ENCODE results near the gene MAD1L1.

Gene MAD1L1

GRCh38 chr7:2082139-2082998 is 150.4 kb downstream of the MAD1L1 start:
- no peak overlapping the region for H3K4me3 ChIP-seq (replicated peaks; ENCODE audit: low read depth, low read length)
- TF ChIP-seq, protein P1, sequence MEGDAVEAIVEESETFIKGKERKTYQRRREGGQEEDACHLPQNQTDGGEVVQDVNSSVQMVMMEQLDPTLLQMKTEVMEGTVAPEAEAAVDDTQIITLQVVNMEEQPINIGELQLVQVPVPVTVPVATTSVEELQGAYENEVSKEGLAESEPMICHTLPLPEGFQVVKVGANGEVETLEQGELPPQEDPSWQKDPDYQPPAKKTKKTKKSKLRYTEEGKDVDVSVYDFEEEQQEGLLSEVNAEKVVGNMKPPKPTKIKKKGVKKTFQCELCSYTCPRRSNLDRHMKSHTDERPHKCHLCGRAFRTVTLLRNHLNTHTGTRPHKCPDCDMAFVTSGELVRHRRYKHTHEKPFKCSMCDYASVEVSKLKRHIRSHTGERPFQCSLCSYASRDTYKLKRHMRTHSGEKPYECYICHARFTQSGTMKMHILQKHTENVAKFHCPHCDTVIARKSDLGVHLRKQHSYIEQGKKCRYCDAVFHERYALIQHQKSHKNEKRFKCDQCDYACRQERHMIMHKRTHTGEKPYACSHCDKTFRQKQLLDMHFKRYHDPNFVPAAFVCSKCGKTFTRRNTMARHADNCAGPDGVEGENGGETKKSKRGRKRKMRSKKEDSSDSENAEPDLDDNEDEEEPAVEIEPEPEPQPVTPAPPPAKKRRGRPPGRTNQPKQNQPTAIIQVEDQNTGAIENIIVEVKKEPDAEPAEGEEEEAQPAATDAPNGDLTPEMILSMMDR (IDR thresholded peaks at IDR 0.05; ENCODE audit: low read depth, low read length, missing control alignments): no peak
- DNase-seq (ENCODE audit: extremely low read depth, low read depth): no peak

DNA sequence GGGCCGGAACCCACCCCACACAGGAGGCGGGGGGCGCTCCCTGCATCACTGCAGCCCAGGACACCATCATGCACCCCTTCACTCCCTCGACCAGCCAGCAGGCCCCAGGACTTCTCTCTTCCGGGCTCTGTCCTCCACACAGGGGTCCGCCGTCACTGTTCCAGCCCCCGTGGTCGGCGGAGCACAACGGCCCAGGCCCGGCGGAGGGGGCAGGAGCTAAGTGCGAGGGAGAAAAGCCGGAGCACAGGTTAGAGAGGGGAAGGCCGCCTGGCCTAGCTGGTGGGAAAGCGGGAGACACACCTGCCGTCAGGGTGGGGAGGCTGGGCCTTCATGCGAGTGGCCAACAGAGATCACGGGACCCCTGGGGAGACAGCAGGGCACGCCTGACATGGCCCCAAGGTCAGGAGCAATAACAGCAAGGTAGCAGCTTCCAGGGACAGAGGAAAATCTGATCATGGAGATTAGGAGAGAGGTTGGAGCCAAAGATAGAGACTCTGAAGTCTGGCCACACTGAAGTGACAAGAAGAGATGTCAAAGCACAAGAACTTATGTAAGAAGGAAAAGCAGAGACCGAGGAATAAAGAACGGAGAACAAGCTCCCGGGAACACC is 151.1 kb downstream of the MAD1L1 start:
- DNase-seq (ENCODE audit: extremely low read depth, low read depth): no peak
- TF ChIP-seq, protein P1 (IDR thresholded peaks at IDR 0.05; ENCODE audit: low read depth, low read length, missing control alignments): no peak
- H3K4me3 ChIP-seq (replicated peaks; ENCODE audit: low read depth, low read length): no peak overlapping the region

- TF ChIP-seq, protein P1 (IDR thresholded peaks at IDR 0.05; ENCODE audit: low read depth, low read length, missing control alignments): no peak
- no peak overlapping the region for H3K4me3 ChIP-seq (replicated peaks; ENCODE audit: low read depth, low read length)
- no peak for DNase-seq (ENCODE audit: extremely low read depth, low read depth)
Measured at GRCh38 chr7:2080477-2080876, 152.3 kb downstream of the MAD1L1 start.

DNA sequence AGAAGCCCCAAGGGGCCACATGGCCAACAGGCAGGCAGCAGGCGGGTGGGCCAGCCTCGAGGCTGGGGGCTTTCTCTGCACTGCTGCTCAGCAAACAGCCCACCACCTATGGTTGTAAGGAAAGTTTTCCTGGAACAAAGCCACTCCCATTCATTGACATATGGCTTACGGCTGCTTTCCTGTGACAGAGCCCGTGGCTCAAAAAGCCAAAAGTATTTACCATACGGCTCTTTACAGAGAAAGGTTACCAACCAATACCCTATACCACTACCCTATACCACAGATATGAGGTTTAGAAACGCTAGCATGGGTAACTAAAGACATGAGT is 152.7 kb downstream of the MAD1L1 start:
- no peak for DNase-seq (ENCODE audit: extremely low read depth, low read depth)
- TF ChIP-seq, protein P1 (IDR thresholded peaks at IDR 0.05; ENCODE audit: low read depth, low read length, missing control alignments): no peak
- no peak overlapping the region for H3K4me3 ChIP-seq (replicated peaks; ENCODE audit: low read depth, low read length)

- TF ChIP-seq, protein P1 (IDR thresholded peaks at IDR 0.05; ENCODE audit: low read depth, low read length, missing control alignments): no peak
- DNase-seq (ENCODE audit: extremely low read depth, low read depth): no peak
- H3K4me3 ChIP-seq (replicated peaks; ENCODE audit: low read depth, low read length): no peak overlapping the region
Measured at GRCh38 chr7:2079332-2080059, 153.2 kb downstream of the MAD1L1 start.

DNA sequence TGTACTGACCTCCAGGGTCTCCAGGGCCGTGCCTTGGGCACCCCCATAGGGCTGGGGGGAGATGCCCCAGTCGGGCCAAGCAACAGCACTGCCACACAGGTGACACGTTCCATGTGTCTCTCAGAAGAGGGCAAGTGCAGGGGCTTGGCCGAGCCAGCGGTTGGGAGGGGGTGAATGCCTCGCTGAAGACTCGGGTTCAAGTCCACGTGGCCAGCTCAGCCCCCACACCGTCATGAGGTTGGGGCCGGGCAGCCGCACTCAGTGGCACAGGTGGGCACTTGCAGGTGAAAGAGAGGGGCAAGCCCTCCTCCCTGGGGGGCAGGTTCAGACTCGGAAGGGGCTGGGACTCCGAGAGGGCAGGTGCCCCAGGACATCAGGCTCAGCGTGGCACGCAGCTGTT is 153.8 kb downstream of the MAD1L1 start:
- TF ChIP-seq, protein P1 (IDR thresholded peaks at IDR 0.05; ENCODE audit: low read depth, low read length, missing control alignments): no peak
- no peak overlapping the region for H3K4me3 ChIP-seq (replicated peaks; ENCODE audit: low read depth, low read length)
- no peak for DNase-seq (ENCODE audit: extremely low read depth, low read depth)

Measured in HFF-Myc (cell line).